HEK293 (cell line): ENCODE results near the gene PCDHB9.
A peak's percentile ranks its signal among the peaks of the same experiment; 100 is the strongest.
"Not testable (repeated sequence)": the region's sequence is repeated elsewhere in the genome, so short reads cannot be mapped to it uniquely, and the experiment has no call there.

Experiments
- CTCF ChIA-PET: fragments of 350-600 bp; formaldehyde crosslinking; extraction: SDS; loops from one replicate; lab custom pipeline; 2021; ENCODE audit warnings: antibody characterized with exemption; lab: Yijun Ruan, JAX
- POLR2A ChIA-PET: fragments of 300-600 bp; formaldehyde crosslinking; extraction: SDS; loops from one replicate; lab custom pipeline; 2020; ENCODE audit warnings: antibody characterized with exemption, inconsistent platforms; lab: Yijun Ruan, JAX
- H3K27ac ChIP-seq: fragments of 200-500 bp; sonication (Bioruptor generic); 2 replicates; pipeline ENCODE4 v1.5.1; 2014; ENCODE audit warnings: low read depth, low read length, control low read depth, inconsistent platforms; ENCODE audit errors: extremely low read depth
- H3K36me3 ChIP-seq, 2 experiments: fragments of 200-500 bp in 1 of 2; sonication (Bioruptor generic) in 1 of 2; 1 replicate in 1 of 2; 2 replicates in 1 of 2; pipeline ENCODE4 v1.5.1; 2014 to 2017; ENCODE audit warnings: inconsistent platforms in 2 of 2, low read length in 2 of 2; ENCODE audit not compliant: control insufficient read depth in 2 of 2, insufficient read depth in 1 of 2
- H3K4me1 ChIP-seq: fragments of 200-500 bp; sonication (Bioruptor generic); 2 replicates; pipeline ENCODE4 v1.5.1; 2014; ENCODE audit warnings: mild to moderate bottlenecking, low read length, inconsistent platforms; ENCODE audit not compliant: control insufficient read depth, insufficient read depth
- H3K4me3 ChIP-seq: 2 replicates; pipeline ENCODE4 v1.5.1; 2011; ENCODE audit warnings: low read depth, mild to moderate bottlenecking, control low read depth, low read length, moderate library complexity
- H3K9me3 ChIP-seq: fragments of 200-500 bp; sonication (Bioruptor generic); 2 replicates; pipeline ENCODE4 v1.5.1; 2014; ENCODE audit warnings: low read depth, low read length, inconsistent platforms; ENCODE audit not compliant: control insufficient read depth, insufficient read depth
- EGR2 ChIP-seq: fragments of 450-650 bp; formaldehyde crosslinking; IDR thresholded peaks from 2 replicates; pipeline ENCODE4 v1.5.1; 2016; ENCODE audit warnings: low read depth, missing biosample characterization, missing genetic modification characterization
- GLIS1 ChIP-seq: fragments of 450-650 bp; formaldehyde crosslinking; IDR thresholded peaks from 2 replicates; pipeline ENCODE4 v1.5.1; 2016; ENCODE audit warnings: missing biosample characterization, missing genetic modification characterization
- KLF8 ChIP-seq: fragments of 450-650 bp; formaldehyde crosslinking; IDR thresholded peaks from 2 replicates; pipeline ENCODE4 v1.5.1; 2016; ENCODE audit warnings: missing biosample characterization, missing genetic modification characterization
- REPIN1 ChIP-seq: fragments of 450-650 bp; formaldehyde crosslinking; IDR thresholded peaks from 2 replicates; pipeline ENCODE4 v1.5.1; 2017; ENCODE audit warnings: missing biosample characterization, missing genetic modification characterization, low read depth
- WT1 ChIP-seq: fragments of 450-650 bp; formaldehyde crosslinking; IDR thresholded peaks from 2 replicates; pipeline ENCODE4 v1.5.1; 2016; ENCODE audit warnings: missing biosample characterization, missing genetic modification characterization
- ZFP37 ChIP-seq: fragments of 450-650 bp; formaldehyde crosslinking; IDR thresholded peaks from 2 replicates; pipeline ENCODE4 v1.5.1; 2016; ENCODE audit warnings: missing biosample characterization, missing genetic modification characterization
- ZFP41 ChIP-seq: fragments of 450-650 bp; formaldehyde crosslinking; IDR thresholded peaks from 2 replicates; pipeline ENCODE4 v1.5.1; 2016; ENCODE audit warnings: missing biosample characterization, missing genetic modification characterization, borderline replicate concordance
- ZFP69B ChIP-seq: fragments of 450-650 bp; formaldehyde crosslinking; IDR thresholded peaks from 2 replicates; pipeline ENCODE4 v1.5.1; 2016; ENCODE audit warnings: missing biosample characterization, missing genetic modification characterization
- ZNF114 ChIP-seq: fragments of 450-650 bp; formaldehyde crosslinking; IDR thresholded peaks from 2 replicates; pipeline ENCODE4 v1.5.0; 2017; ENCODE audit warnings: missing biosample characterization, missing genetic modification characterization
- ZNF248 ChIP-seq: fragments of 450-650 bp; formaldehyde crosslinking; IDR thresholded peaks from 2 replicates; pipeline ENCODE4 v1.5.1; 2017; ENCODE audit warnings: missing biosample characterization, missing genetic modification characterization
- ZNF292 ChIP-seq: fragments of 450-650 bp; formaldehyde crosslinking; IDR thresholded peaks from 2 replicates; pipeline ENCODE4 v1.5.1; 2016; ENCODE audit warnings: low read depth, missing biosample characterization, missing genetic modification characterization, borderline replicate concordance
- ZNF48 ChIP-seq: fragments of 450-650 bp; formaldehyde crosslinking; IDR thresholded peaks from 2 replicates; pipeline ENCODE4 v1.5.1; 2016; ENCODE audit warnings: missing biosample characterization, missing genetic modification characterization
- ZNF521 ChIP-seq: fragments of 450-650 bp; formaldehyde crosslinking; IDR thresholded peaks from 2 replicates; pipeline ENCODE4 v1.5.1; 2017; ENCODE audit warnings: missing biosample characterization, mild to moderate bottlenecking, missing genetic modification characterization
- ZNF529 ChIP-seq: fragments of 450-650 bp; formaldehyde crosslinking; IDR thresholded peaks from 2 replicates; pipeline ENCODE4 v1.5.1; 2017; ENCODE audit warnings: missing genetic modification characterization, missing biosample characterization; ENCODE audit not compliant: insufficient replicate concordance
- ZNF530 ChIP-seq: fragments of 450-650 bp; formaldehyde crosslinking; IDR thresholded peaks from 2 replicates; pipeline ENCODE4 v1.5.1; 2016; ENCODE audit warnings: low read depth, missing biosample characterization, missing genetic modification characterization
- ZNF544 ChIP-seq: fragments of 450-650 bp; formaldehyde crosslinking; IDR thresholded peaks from 2 replicates; pipeline ENCODE4 v1.5.0; 2017; ENCODE audit warnings: missing biosample characterization, missing genetic modification characterization
- ZNF561 ChIP-seq: fragments of 450-650 bp; IDR thresholded peaks from 2 replicates; pipeline ENCODE4 v1.5.1; 2018; ENCODE audit warnings: missing biosample characterization, missing genetic modification characterization, borderline replicate concordance
- ZNF571 ChIP-seq: fragments of 450-650 bp; formaldehyde crosslinking; IDR thresholded peaks from 2 replicates; pipeline ENCODE4 v1.5.0; 2017; ENCODE audit warnings: missing biosample characterization, missing genetic modification characterization
- ZNF600 ChIP-seq: fragments of 450-650 bp; formaldehyde crosslinking; IDR thresholded peaks from 2 replicates; pipeline ENCODE4 v1.5.1; 2016; ENCODE audit warnings: missing biosample characterization, missing genetic modification characterization
- ZNF654 ChIP-seq: fragments of 450-650 bp; formaldehyde crosslinking; IDR thresholded peaks from 2 replicates; pipeline ENCODE4 v1.5.1; 2016; ENCODE audit warnings: low read depth, missing biosample characterization, missing genetic modification characterization
- ZNF777 ChIP-seq: fragments of 450-650 bp; formaldehyde crosslinking; IDR thresholded peaks from 2 replicates; pipeline ENCODE4 v1.5.1; 2017; ENCODE audit warnings: missing biosample characterization, missing genetic modification characterization, borderline replicate concordance
- ZNF843 ChIP-seq: fragments of 450-650 bp; formaldehyde crosslinking; IDR thresholded peaks from 2 replicates; pipeline ENCODE4 v1.5.1; 2016; ENCODE audit warnings: missing biosample characterization, missing genetic modification characterization
- TF ChIP-seq, protein P1 (sequence below): fragments of 450-650 bp; IDR thresholded peaks from 2 replicates; pipeline ENCODE4 v1.5.1; 2018; ENCODE audit warnings: missing biosample characterization, missing genetic modification characterization
- TF ChIP-seq, protein P2 (sequence below): fragments of 450-650 bp; formaldehyde crosslinking; IDR thresholded peaks from 2 replicates; pipeline ENCODE4 v1.5.0; 2017; ENCODE audit warnings: missing biosample characterization, missing genetic modification characterization, borderline replicate concordance

PCDHB9 gene

DNA sequence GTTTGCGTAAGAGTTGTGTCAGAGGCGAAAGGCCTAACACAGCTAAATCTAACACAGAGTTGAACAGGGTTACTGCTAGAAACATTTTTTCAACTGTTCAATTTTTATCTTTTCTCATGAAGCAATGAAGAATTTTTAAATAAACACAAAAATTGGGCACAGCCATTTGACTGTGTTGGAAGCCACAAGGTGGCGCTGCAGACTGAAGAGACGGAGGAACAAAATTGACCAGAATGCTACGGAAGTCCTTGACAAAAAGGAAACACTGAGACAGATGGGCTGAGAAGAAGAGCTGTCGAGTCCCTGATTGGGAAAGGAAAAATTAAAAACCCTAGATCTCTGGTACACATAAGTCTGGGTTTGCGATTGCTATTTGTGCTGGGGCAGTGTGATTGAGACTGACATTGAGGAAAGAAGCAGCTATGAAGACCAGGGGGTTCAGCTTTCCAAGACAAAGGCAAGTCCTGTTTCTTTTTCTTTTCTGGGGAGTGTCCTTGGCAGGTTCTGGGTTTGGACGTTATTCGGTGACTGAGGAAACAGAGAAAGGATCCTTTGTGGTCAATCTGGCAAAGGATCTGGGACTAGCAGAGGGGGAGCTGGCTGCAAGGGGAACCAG is at the start of gene PCDHB9:
Gene PCDHB9, plus strand, starts transcription at position 265 of the 616 bp plus-strand sequence. Its CDS starts 158 bp downstream, at position 423.
- no peaks in the 10 kb centered on the region for H3K4me1 ChIP-seq
- H3K9me3 ChIP-seq = no peaks in the 10 kb centered on the region
- POLR2A ChIA-PET = no interaction called here
- no peaks in the 10 kb centered on the region for H3K36me3 ChIP-seq
- CTCF ChIA-PET = interaction anchor here (0.5 to 2.4 kb wide), 21 partner anchors 9 to 377 kb away, joined by 3 to 12 read pairs (median 4); partner anchors contain the start of genes PCDHB11, PCDHB15, PCDHB2 and PCDHB8
- H3K27ac ChIP-seq = no peak within 1 kb of the TSS
- H3K4me3 ChIP-seq = no peak within 1 kb of the TSS
- TF ChIP-seq ZNF843 (tag by site-specific recombination) = no peak
- TF ChIP-seq KLF8 (tag by site-specific recombination) = no peak
- TF ChIP-seq ZNF529 (tag by site-specific recombination) = no peak
- peak; percentile 34; the same call in 1 of the 2 replicates for TF ChIP-seq ZNF654

DNA sequence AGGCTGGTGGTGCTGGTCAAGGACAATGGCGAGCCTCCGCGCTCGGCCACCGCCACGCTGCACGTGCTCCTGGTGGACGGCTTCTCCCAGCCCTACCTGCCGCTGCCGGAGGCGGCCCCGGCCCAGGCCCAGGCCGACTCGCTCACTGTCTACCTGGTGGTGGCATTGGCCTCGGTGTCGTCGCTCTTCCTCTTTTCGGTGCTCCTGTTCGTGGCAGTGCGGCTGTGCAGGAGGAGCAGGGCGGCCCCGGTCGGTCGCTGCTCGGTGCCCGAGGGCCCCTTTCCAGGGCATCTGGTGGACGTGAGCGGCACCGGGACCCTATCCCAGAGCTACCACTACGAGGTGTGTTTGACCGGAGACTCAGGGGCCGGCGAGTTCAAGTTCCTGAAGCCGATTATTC is 49.6 kb upstream of the PCDHB9 start:
- H3K9me3 ChIP-seq, H3K27ac ChIP-seq, H3K36me3 ChIP-seq, H3K4me1 ChIP-seq, CTCF ChIA-PET, H3K4me3 ChIP-seq, POLR2A ChIA-PET: not testable (repeated sequence)

DNA sequence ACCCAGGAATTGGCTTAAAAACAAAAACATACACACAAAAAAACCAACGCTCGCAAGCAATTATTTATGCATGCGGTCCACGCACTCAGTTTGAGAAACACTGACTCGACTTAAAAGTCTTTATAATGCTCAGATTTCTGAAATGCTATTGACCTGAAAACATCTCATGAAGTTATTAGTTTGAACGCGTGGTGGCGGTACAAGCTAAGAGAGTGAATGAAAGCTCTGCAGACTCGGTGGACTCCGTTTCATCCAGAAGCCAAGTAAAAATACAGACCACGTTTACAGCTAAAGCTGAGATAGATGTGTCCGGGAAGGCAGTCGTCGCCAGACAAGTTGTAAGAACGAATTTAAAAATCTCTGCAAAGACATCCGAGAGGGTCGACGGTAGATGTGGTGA is 37.1 kb upstream of the PCDHB9 start, which contains the start of gene PCDHB6:
Gene PCDHB6, plus strand, starts transcription at position 246 of the 400 bp plus-strand sequence. CDS start 201 bp downstream, outside the sequence.
- ChIA-PET POLR2A (no interaction called here), CTCF (interaction anchor here (0.6 to 1.6 kb wide), 8 partner anchors 14 to 282 kb away, joined by 3 to 8 read pairs (median 4); partner anchors contain the start of genes PCDHB11, PCDHB2 and PCDHB7)
- H3K27ac ChIP-seq = no peak within 1 kb of the TSS
- TF ChIP-seq, protein P1, sequence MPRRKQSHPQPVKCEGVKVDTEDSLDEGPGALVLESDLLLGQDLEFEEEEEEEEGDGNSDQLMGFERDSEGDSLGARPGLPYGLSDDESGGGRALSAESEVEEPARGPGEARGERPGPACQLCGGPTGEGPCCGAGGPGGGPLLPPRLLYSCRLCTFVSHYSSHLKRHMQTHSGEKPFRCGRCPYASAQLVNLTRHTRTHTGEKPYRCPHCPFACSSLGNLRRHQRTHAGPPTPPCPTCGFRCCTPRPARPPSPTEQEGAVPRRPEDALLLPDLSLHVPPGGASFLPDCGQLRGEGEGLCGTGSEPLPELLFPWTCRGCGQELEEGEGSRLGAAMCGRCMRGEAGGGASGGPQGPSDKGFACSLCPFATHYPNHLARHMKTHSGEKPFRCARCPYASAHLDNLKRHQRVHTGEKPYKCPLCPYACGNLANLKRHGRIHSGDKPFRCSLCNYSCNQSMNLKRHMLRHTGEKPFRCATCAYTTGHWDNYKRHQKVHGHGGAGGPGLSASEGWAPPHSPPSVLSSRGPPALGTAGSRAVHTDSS (tag by site-specific recombination) = no peak
- TF ChIP-seq ZNF114 (no peak), WT1 (tag by site-specific recombination) (no peak), ZNF600 (tag by site-specific recombination) (no peak), ZNF561 (no peak), REPIN1 (tag by site-specific recombination) (no peak), ZNF248 (tag by site-specific recombination) (no peak), ZNF521 (no peak), ZNF530 (no peak)
- no peaks in the 10 kb centered on the region for H3K36me3 ChIP-seq
- H3K4me1 ChIP-seq = no peaks in the 10 kb centered on the region
- no peak within 1 kb of the TSS for H3K4me3 ChIP-seq
- H3K9me3 ChIP-seq = no peaks in the 10 kb centered on the region

DNA sequence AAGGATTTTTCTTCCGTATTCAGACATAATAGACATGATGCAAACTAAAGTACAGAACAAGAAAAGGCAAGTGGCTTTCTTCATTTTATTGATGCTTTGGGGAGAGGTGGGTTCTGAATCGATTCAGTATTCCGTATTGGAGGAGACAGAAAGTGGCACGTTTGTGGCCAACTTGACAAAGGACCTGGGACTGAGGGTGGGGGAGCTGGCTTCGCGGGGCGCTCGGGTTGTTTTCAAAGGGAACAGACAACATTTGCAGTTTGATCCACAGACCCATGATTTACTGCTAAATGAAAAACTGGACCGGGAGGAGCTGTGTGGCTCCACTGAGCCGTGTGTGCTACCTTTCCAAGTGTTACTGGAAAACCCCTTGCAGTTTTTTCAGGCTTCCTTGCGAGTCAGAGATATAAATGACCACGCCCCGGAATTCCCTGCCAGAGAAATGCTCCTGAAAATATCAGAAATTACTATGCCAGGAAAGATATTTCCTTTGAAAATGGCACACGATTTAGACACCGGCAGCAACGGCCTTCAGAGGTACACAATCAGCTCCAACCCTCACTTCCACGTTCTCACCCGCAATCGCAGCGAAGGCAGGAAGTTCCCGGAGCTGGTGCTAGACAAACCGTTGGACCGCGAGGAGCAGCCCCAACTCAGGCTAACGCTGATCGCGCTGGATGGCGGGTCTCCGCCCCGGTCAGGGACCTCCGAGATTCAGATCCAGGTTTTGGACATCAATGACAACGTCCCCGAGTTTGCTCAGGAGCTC is 36.6 kb upstream of the PCDHB9 start:
- Histone ChIP-seq H3K36me3 (no peaks in the 10 kb centered on the region), H3K27ac (no peak overlapping the region), H3K4me3 (no peak overlapping the region), H3K4me1 (no peaks in the 10 kb centered on the region), H3K9me3 (no peaks in the 10 kb centered on the region)
- POLR2A ChIA-PET = no interaction called here
- CTCF ChIA-PET = interaction anchor here (0.9 to 1.6 kb wide), 7 partner anchors 13 to 65 kb away, joined by 3 to 8 read pairs (median 5); partner anchors contain the start of genes PCDHB11, PCDHB2 and PCDHB7
- no peak for TF ChIP-seq ZNF571 (tag by site-specific recombination)
- TF ChIP-seq ZNF777 = no peak
- no peak for TF ChIP-seq ZFP69B (tag by site-specific recombination)
- TF ChIP-seq EGR2 (tag by site-specific recombination) = no peak
- no peak for TF ChIP-seq ZNF48 (tag by site-specific recombination)
- TF ChIP-seq ZFP41 = no peak
- TF ChIP-seq, protein P2, sequence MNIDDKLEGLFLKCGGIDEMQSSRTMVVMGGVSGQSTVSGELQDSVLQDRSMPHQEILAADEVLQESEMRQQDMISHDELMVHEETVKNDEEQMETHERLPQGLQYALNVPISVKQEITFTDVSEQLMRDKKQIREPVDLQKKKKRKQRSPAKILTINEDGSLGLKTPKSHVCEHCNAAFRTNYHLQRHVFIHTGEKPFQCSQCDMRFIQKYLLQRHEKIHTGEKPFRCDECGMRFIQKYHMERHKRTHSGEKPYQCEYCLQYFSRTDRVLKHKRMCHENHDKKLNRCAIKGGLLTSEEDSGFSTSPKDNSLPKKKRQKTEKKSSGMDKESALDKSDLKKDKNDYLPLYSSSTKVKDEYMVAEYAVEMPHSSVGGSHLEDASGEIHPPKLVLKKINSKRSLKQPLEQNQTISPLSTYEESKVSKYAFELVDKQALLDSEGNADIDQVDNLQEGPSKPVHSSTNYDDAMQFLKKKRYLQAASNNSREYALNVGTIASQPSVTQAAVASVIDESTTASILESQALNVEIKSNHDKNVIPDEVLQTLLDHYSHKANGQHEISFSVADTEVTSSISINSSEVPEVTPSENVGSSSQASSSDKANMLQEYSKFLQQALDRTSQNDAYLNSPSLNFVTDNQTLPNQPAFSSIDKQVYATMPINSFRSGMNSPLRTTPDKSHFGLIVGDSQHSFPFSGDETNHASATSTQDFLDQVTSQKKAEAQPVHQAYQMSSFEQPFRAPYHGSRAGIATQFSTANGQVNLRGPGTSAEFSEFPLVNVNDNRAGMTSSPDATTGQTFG (tag by site-specific recombination) = no peak
- TF ChIP-seq ZNF248 (tag by site-specific recombination) = no peak
- no peak for TF ChIP-seq ZNF544 (tag by site-specific recombination)
- TF ChIP-seq ZFP37 (tag by site-specific recombination) = no peak
- TF ChIP-seq GLIS1 (tag by site-specific recombination) = no peak
- TF ChIP-seq ZNF529 (tag by site-specific recombination) = no peak
- TF ChIP-seq ZNF292 (tag by site-specific recombination) = no peak
